ENCODE data around the gene ARHGAP24.
"Not testable (repeated sequence)": the region's sequence is repeated elsewhere in the genome, so short reads cannot be mapped to it uniquely, and the experiment has no call there.

ARHGAP24 gene

GRCh38 chr4:85642356-85643100 is 167.6 kb downstream of the ARHGAP24 start:
- no peak for FAIRE-seq
- no peak for TF ChIP-seq POLR2A (IDR thresholded peaks at IDR 0.05; ENCODE audit: low read depth, low read length)
- no peak for DNase-seq (ENCODE audit: insufficient read length, low spot score)

GRCh38 chr4:85644061-85644460 is 169.1 kb downstream of the ARHGAP24 start:
- DNase-seq (ENCODE audit: insufficient read length, low spot score), result no peak
- TF ChIP-seq POLR2A (IDR thresholded peaks at IDR 0.05; ENCODE audit: low read depth, low read length), result no peak

GRCh38 chr4:85650908-85651307 is 176.0 kb downstream of the ARHGAP24 start:
- no peak for TF ChIP-seq POLR2A (IDR thresholded peaks at IDR 0.05; ENCODE audit: low read depth, low read length)
- no peak for FAIRE-seq
- no peak for DNase-seq (ENCODE audit: insufficient read length, low spot score)

More at GRCh38 chr4:85644061-85644460, 169.1 kb downstream of the ARHGAP24 start:
- no peak for FAIRE-seq

- DNase-seq (ENCODE audit: insufficient read length, low spot score) (no peak), FAIRE-seq (no peak)
- TF ChIP-seq POLR2A (IDR thresholded peaks at IDR 0.05; ENCODE audit: low read depth, low read length), result no peak
Observed at GRCh38 chr4:85656759-85657505, 182.0 kb downstream of the ARHGAP24 start.

- TF ChIP-seq POLR2A (IDR thresholded peaks at IDR 0.05; ENCODE audit: low read depth, low read length), result no peak
- DNase-seq (ENCODE audit: insufficient read length, low spot score) (no peak), FAIRE-seq (no peak)
Observed at GRCh38 chr4:85658766-85659439, 184.0 kb downstream of the ARHGAP24 start.

- DNase-seq (ENCODE audit: insufficient read length, low spot score) (no peak), FAIRE-seq (no peak)
- no peak for TF ChIP-seq POLR2A (IDR thresholded peaks at IDR 0.05; ENCODE audit: low read depth, low read length)
Observed at GRCh38 chr4:85659610-85660218, 184.8 kb downstream of the ARHGAP24 start.

- not testable (repeated sequence) for FAIRE-seq
Observed at GRCh38 chr4:85666625-85667024, 191.7 kb downstream of the ARHGAP24 start.

GRCh38 chr4:85669204-85669603 is 194.3 kb downstream of the ARHGAP24 start:
- FAIRE-seq (no peak), DNase-seq (ENCODE audit: insufficient read length, low spot score) (no peak)
- TF ChIP-seq POLR2A (IDR thresholded peaks at IDR 0.05; ENCODE audit: low read depth, low read length), result no peak

More at GRCh38 chr4:85666625-85667024, 191.7 kb downstream of the ARHGAP24 start:
- not testable (repeated sequence) for DNase-seq (ENCODE audit: insufficient read length, low spot score)

- no peak for DNase-seq (ENCODE audit: insufficient read length, low spot score)
- TF ChIP-seq POLR2A (IDR thresholded peaks at IDR 0.05; ENCODE audit: low read depth, low read length), result no peak
- FAIRE-seq, result no peak
Observed at GRCh38 chr4:85669992-85670548, 195.1 kb downstream of the ARHGAP24 start.

- FAIRE-seq (no peak), DNase-seq (ENCODE audit: insufficient read length, low spot score) (no peak)
- no peak for TF ChIP-seq POLR2A (IDR thresholded peaks at IDR 0.05; ENCODE audit: low read depth, low read length)
Observed at GRCh38 chr4:85671120-85671519, 196.2 kb downstream of the ARHGAP24 start.

GRCh38 chr4:85672116-85672515 is 197.2 kb downstream of the ARHGAP24 start:
- DNase-seq (ENCODE audit: insufficient read length, low spot score) (no peak), FAIRE-seq (no peak)
- TF ChIP-seq POLR2A (IDR thresholded peaks at IDR 0.05; ENCODE audit: low read depth, low read length), result no peak

- DNase-seq (ENCODE audit: insufficient read length, low spot score) (no peak), FAIRE-seq (no peak)
- TF ChIP-seq POLR2A (IDR thresholded peaks at IDR 0.05; ENCODE audit: low read depth, low read length), result no peak
Observed at GRCh38 chr4:85672959-85673358, 198.0 kb downstream of the ARHGAP24 start.

- DNase-seq (ENCODE audit: insufficient read length, low spot score), result no peak
- FAIRE-seq, result no peak
- no peak for TF ChIP-seq POLR2A (IDR thresholded peaks at IDR 0.05; ENCODE audit: low read depth, low read length)
Observed at GRCh38 chr4:85673540-85673939, 198.6 kb downstream of the ARHGAP24 start.
